SK-N-SH (cell line): ENCODE results near the gene CCAR1. TPM values are rescaled to one million over a fixed set of nuclear protein-coding genes. Genes with fewer than 3 reads are reported as not detected.

Source experiments
- CTCF ChIA-PET: fragments of 300-600, 350-600 bp; formaldehyde crosslinking; extraction: SDS; loops from one replicate; lab custom pipeline; 2021; lab: Yijun Ruan, JAX
- POLR2A ChIA-PET: fragments of 350-600 bp; sonication (Branson Sonifier 250); formaldehyde crosslinking; extraction: SDS; loops from one replicate; lab custom pipeline; 2020; ENCODE audit warnings: antibody characterized with exemption, inconsistent platforms; lab: Yijun Ruan, JAX
- DNase-seq: peaks from one replicate; pipeline ENCODE4 v3.0.0; 2012
- H2AFZ ChIP-seq: fragments of 200-600 bp; sonication (generic); 2 replicates; pipeline ENCODE4 v1.8.1; 2016; ENCODE audit warnings: antibody characterized with exemption, mild to moderate bottlenecking, low read depth
- H3F3A ChIP-seq: fragments of 200-600 bp; sonication (generic); replicated peaks from 2 replicates; pipeline ENCODE3; 2016; ENCODE audit warnings: antibody characterized with exemption, mild to moderate bottlenecking; ENCODE audit not compliant: insufficient read depth
- H3K27ac ChIP-seq, 2 experiments: fragments of 200-500 bp in 1 of 2; fragments of 200-600 bp in 1 of 2; sonication (Bioruptor generic) in 1 of 2; sonication (generic), shearing (Covaris generic) in 1 of 2; 2 replicates each; pipeline versions ENCODE4 v1.5.1 to v1.6.1; 2014 to 2016; ENCODE audit warnings: low read depth in 2 of 2, inconsistent platforms in 1 of 2, low read length in 1 of 2, mild to moderate bottlenecking in 1 of 2, mixed read lengths in 1 of 2
- H3K27me3 ChIP-seq: fragments of 200-600 bp; sonication (generic), shearing (Covaris generic); 2 replicates; pipeline ENCODE4 v1.6.1; 2016; ENCODE audit warnings: mixed run types; ENCODE audit not compliant: insufficient read depth
- H3K36me3 ChIP-seq, 2 experiments: fragments of 200-500 bp in 1 of 2; fragments of 200-600 bp in 1 of 2; sonication (Bioruptor generic) in 1 of 2; sonication (generic) in 1 of 2; replicated peaks in 1 of 2; 2 replicates each; pipeline versions ENCODE3 to v1.5.1; 2014 to 2016; ENCODE audit warnings: low read length in 1 of 2, mild to moderate bottlenecking in 1 of 2; ENCODE audit not compliant: insufficient read depth in 2 of 2, control insufficient read depth in 1 of 2
- H3K4me1 ChIP-seq, 2 experiments: fragments of 200-500 bp in 1 of 2; fragments of 200-600 bp in 1 of 2; sonication (Bioruptor generic) in 1 of 2; sonication (generic), shearing (Covaris generic) in 1 of 2; 2 replicates each; pipeline versions ENCODE4 v1.5.1 to v1.6.1; 2014 to 2016; ENCODE audit warnings: low read depth in 1 of 2, low read length in 1 of 2, mixed run types in 1 of 2; ENCODE audit not compliant: insufficient read depth in 2 of 2, control insufficient read depth in 1 of 2
- H3K4me2 ChIP-seq: fragments of 200-600 bp; sonication (generic), shearing (Covaris generic); 2 replicates; pipeline ENCODE4 v1.6.1; 2017; ENCODE audit warnings: mixed run types
- H3K4me3 ChIP-seq, 2 experiments: fragments of 200-500 bp in 1 of 2; fragments of 200-600 bp in 1 of 2; sonication (Bioruptor generic) in 1 of 2; sonication (generic), shearing (Covaris generic) in 1 of 2; 2 replicates each; pipeline versions ENCODE4 v1.5.1 to v1.8.1; 2014 to 2016; ENCODE audit warnings: low read depth in 2 of 2, inconsistent platforms in 1 of 2, low read length in 1 of 2, mild to moderate bottlenecking in 1 of 2, mixed read lengths in 1 of 2, moderate library complexity in 1 of 2
- H3K79me2 ChIP-seq: fragments of 200-600 bp; sonication (generic); 2 replicates; pipeline ENCODE4 v1.8.1; 2017; ENCODE audit warnings: mild to moderate bottlenecking; ENCODE audit not compliant: insufficient read depth
- H3K9ac ChIP-seq: fragments of 200-600 bp; sonication (generic); 2 replicates; pipeline ENCODE4 v1.6.1; 2017; ENCODE audit warnings: mixed run types
- H3K9me2 ChIP-seq: fragments of 200-600 bp; sonication (generic); 2 replicates; pipeline ENCODE4 v1.6.1; 2017; ENCODE audit warnings: mixed run types
- H3K9me3 ChIP-seq: fragments of 200-600 bp; sonication (generic); 2 replicates; pipeline ENCODE4 v1.6.1; 2017; ENCODE audit warnings: mixed run types, mild to moderate bottlenecking, moderate library complexity
- H4K20me1 ChIP-seq: fragments of 200-600 bp; sonication (generic); 2 replicates; pipeline ENCODE4 v1.6.1; 2017; ENCODE audit warnings: mild to moderate bottlenecking, mixed run types; ENCODE audit not compliant: insufficient read depth
- CHD2 ChIP-seq: fragments of 150-350 bp; IDR thresholded peaks from 2 replicates; pipeline ENCODE4 v1.6.1; 2018; ENCODE audit warnings: low read length; ENCODE audit not compliant: partially characterized antibody
- CTCF ChIP-seq: fragments of 200-600 bp; sonication (generic); IDR thresholded peaks from 2 replicates; pipeline ENCODE4 v1.6.1; 2017; ENCODE audit warnings: antibody characterized with exemption, mild to moderate bottlenecking, moderate library complexity
- ELF1 ChIP-seq: IDR thresholded peaks from 2 replicates; pipeline ENCODE4 v1.4.0; 2012
- EP300 ChIP-seq, 2 experiments: IDR thresholded peaks; 2 replicates each; pipeline versions ENCODE4 v1.4.0 to v1.6.1; 2012; ENCODE audit warnings: borderline replicate concordance in 1 of 2, low read depth in 1 of 2, low read length in 1 of 2
- EZH2phosphoT487 ChIP-seq: fragments of 200-600 bp; sonication (generic); IDR thresholded peaks from 2 replicates; pipeline ENCODE4 v1.6.1; 2017; ENCODE audit warnings: low read depth, mixed run types, mild to moderate bottlenecking, antibody characterized with exemption, moderate library complexity, borderline replicate concordance
- FOSL2 ChIP-seq: IDR thresholded peaks from 2 replicates; pipeline ENCODE4 v1.4.0; 2012; ENCODE audit warnings: low read depth, mild to moderate bottlenecking, moderate library complexity, borderline replicate concordance
- FOXM1 ChIP-seq: IDR thresholded peaks from 2 replicates; pipeline ENCODE4 v1.4.0; 2012; ENCODE audit warnings: low read depth, mild to moderate bottlenecking
- GABPA ChIP-seq: IDR thresholded peaks from 2 replicates; pipeline ENCODE4 v1.4.0; 2012; ENCODE audit warnings: low read depth, mild to moderate bottlenecking
- JUND ChIP-seq: IDR thresholded peaks from 2 replicates; pipeline ENCODE4 v1.4.0; 2012
- MAX ChIP-seq: IDR thresholded peaks from 2 replicates; pipeline ENCODE4 v1.4.0; 2012; ENCODE audit warnings: low read depth
- MXI1 ChIP-seq: IDR thresholded peaks from 2 replicates; pipeline ENCODE4 v1.6.1; 2012; ENCODE audit warnings: mild to moderate bottlenecking, low read depth, low read length, improper control_type of control experiment
- NRF1 ChIP-seq: IDR thresholded peaks from 2 replicates; pipeline ENCODE4 v1.6.1; 2012; ENCODE audit warnings: low read depth, mild to moderate bottlenecking, low read length
- POLR2AphosphoS5 ChIP-seq: IDR thresholded peaks from 2 replicates; pipeline ENCODE4 v1.6.1; 2012; ENCODE audit warnings: low read depth, low read length
- RCOR1 ChIP-seq: fragments of 150-350 bp; IDR thresholded peaks from 2 replicates; pipeline ENCODE4 v1.6.1; 2017; ENCODE audit warnings: antibody characterized with exemption, low read length
- TAF1 ChIP-seq: IDR thresholded peaks from 2 replicates; pipeline ENCODE4 v1.6.1; 2012; ENCODE audit warnings: low read depth, mild to moderate bottlenecking, low read length, moderate library complexity, borderline replicate concordance
- TEAD4 ChIP-seq: IDR thresholded peaks from 2 replicates; pipeline ENCODE4 v1.4.0; 2012; ENCODE audit warnings: mild to moderate bottlenecking, borderline replicate concordance; ENCODE audit not compliant: insufficient read depth
- YY1 ChIP-seq: IDR thresholded peaks from 2 replicates; pipeline ENCODE4 v1.4.0; 2012; ENCODE audit warnings: low read depth, mild to moderate bottlenecking
- WGBS: methylation state at CpG from one replicate; pipeline ENCODE4 v1.1.6; 2017; ENCODE audit warnings: low lambda C conversion rate; 5-methylcytosine and 5-hydroxymethylcytosine counted together
- polyA plus RNA-seq, 3 experiments: library from polyadenylated mRNA; depleted of rRNA; stranded (reverse); fragments of >200 nt; gene quantifications; 2 replicates each; pipeline ENCODE4 v1.2.3, GENCODE V29; 2012
- TF ChIP-seq, protein P1 (sequence below): IDR thresholded peaks from 2 replicates; pipeline ENCODE4; 2012
- TF ChIP-seq, protein P2 (sequence below): fragments of 150-350 bp; IDR thresholded peaks from 2 replicates; pipeline ENCODE4 v1.6.1; 2016; ENCODE audit warnings: mild to moderate bottlenecking, low read depth, low read length
- TF ChIP-seq, protein P3 (sequence below): IDR thresholded peaks from 2 replicates; pipeline ENCODE4 v1.4.0; 2012; ENCODE audit warnings: low read depth, borderline replicate concordance

CCAR1 gene
- polyA plus RNA-seq, 1 of the 3 experiments (the other 2 are of a cell fraction): 25.7 TPM

- no peaks in the 10 kb centered on the region for H3K9me2 ChIP-seq
- peaks cover 15% of the 10 kb centered on the region for H3F3A ChIP-seq
- H3K79me2 ChIP-seq: peaks cover 90% of the 10 kb centered on the region
- no peak overlapping the region for H2AFZ ChIP-seq
- H3K27ac ChIP-seq: no peak overlapping the region
- POLR2A ChIA-PET: no interaction called here
- WGBS: 94% methylated on average over 14 of the region's 14 CpGs
- no peak for DNase-seq
- H3K4me3 ChIP-seq: no peak overlapping the region
- H4K20me1 ChIP-seq: no peaks in the 10 kb centered on the region
- H3K27me3 ChIP-seq: no peaks in the 10 kb centered on the region
- H3K9ac ChIP-seq: no peak overlapping the region
- no peaks in the 10 kb centered on the region for H3K9me3 ChIP-seq
- peaks cover 4 to 5% of the 10 kb centered on the region in 2 experiments; a peak in 1 of 4 replicates for H3K4me1 ChIP-seq
- no peak overlapping the region for H3K4me2 ChIP-seq
- TF ChIP-seq MAX (no peak), CHD2 (no peak), FOXM1 (no peak), MXI1 (no peak), EP300 (IDR thresholded peaks at IDR 0.05; ENCODE audit: borderline replicate concordance in 1 of 2, low read depth in 1 of 2, low read length in 1 of 2) (no peak), ELF1 (no peak)
- CTCF ChIA-PET: interaction anchor here (1.0 kb wide), 1 partner anchor 173 kb away, joined by 3 read pairs; no protein-coding TSS in a partner anchor
- peaks cover 12 to 64% of the 10 kb centered on the region in 2 experiments for H3K36me3 ChIP-seq
Observed at GRCh38 chr10:68725016-68725415, 4.0 kb downstream of the CCAR1 start.

- POLR2A ChIA-PET: interaction anchor here (0.6 kb wide), 1 partner anchor 245 kb away, joined by 5 read pairs; no protein-coding TSS in a partner anchor
- CTCF ChIA-PET: interaction anchor here (0.7 kb wide), 1 partner anchor 176 kb away, joined by 3 read pairs; no protein-coding TSS in a partner anchor
- TF ChIP-seq YY1 (no peak), MAX (no peak), EZH2phosphoT487 (no peak), GABPA (no peak), NRF1 (no peak), TEAD4 (no peak), CTCF (no peak), MXI1 (no peak), FOSL2 (no peak), RCOR1 (no peak), TAF1 (no peak), JUND (no peak), POLR2AphosphoS5 (no peak), ELF1 (no peak), FOXM1 (no peak)
- TF ChIP-seq, protein P1, sequence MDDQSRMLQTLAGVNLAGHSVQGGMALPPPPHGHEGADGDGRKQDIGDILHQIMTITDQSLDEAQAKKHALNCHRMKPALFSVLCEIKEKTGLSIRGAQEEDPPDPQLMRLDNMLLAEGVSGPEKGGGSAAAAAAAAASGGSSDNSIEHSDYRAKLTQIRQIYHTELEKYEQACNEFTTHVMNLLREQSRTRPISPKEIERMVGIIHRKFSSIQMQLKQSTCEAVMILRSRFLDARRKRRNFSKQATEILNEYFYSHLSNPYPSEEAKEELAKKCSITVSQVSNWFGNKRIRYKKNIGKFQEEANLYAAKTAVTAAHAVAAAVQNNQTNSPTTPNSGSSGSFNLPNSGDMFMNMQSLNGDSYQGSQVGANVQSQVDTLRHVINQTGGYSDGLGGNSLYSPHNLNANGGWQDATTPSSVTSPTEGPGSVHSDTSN: no peak
- TF ChIP-seq, protein P2, sequence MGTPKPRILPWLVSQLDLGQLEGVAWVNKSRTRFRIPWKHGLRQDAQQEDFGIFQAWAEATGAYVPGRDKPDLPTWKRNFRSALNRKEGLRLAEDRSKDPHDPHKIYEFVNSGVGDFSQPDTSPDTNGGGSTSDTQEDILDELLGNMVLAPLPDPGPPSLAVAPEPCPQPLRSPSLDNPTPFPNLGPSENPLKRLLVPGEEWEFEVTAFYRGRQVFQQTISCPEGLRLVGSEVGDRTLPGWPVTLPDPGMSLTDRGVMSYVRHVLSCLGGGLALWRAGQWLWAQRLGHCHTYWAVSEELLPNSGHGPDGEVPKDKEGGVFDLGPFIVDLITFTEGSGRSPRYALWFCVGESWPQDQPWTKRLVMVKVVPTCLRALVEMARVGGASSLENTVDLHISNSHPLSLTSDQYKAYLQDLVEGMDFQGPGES: no peak
- TF ChIP-seq, protein P3, sequence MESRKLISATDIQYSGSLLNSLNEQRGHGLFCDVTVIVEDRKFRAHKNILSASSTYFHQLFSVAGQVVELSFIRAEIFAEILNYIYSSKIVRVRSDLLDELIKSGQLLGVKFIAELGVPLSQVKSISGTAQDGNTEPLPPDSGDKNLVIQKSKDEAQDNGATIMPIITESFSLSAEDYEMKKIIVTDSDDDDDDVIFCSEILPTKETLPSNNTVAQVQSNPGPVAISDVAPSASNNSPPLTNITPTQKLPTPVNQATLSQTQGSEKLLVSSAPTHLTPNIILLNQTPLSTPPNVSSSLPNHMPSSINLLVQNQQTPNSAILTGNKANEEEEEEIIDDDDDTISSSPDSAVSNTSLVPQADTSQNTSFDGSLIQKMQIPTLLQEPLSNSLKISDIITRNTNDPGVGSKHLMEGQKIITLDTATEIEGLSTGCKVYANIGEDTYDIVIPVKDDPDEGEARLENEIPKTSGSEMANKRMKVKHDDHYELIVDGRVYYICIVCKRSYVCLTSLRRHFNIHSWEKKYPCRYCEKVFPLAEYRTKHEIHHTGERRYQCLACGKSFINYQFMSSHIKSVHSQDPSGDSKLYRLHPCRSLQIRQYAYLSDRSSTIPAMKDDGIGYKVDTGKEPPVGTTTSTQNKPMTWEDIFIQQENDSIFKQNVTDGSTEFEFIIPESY: no peak
- Histone ChIP-seq H3K27ac (no peak overlapping the region), H3K4me2 (no peak overlapping the region), H3K36me3 (peaks cover 23 to 82% of the 10 kb centered on the region in 2 experiments), H4K20me1 (0 out of 2 replicates have a peak, but pooled peaks cover 2% of the 10 kb centered on the region), H3K9me2 (no peaks in the 10 kb centered on the region), H3K4me1 (peaks cover 4 to 5% of the 10 kb centered on the region in 2 experiments; a peak in 1 of 4 replicates), H3K27me3 (no peaks in the 10 kb centered on the region), H3K79me2 (peaks cover 99% of the 10 kb centered on the region), H3K4me3 (no peak overlapping the region), H2AFZ (no peak overlapping the region), H3K9ac (no peak overlapping the region), H3K9me3 (no peaks in the 10 kb centered on the region), H3F3A (peaks cover 9% of the 10 kb centered on the region)
- no peak for DNase-seq
- 98% methylated on average over 9 of the region's 9 CpGs for WGBS
Observed at GRCh38 chr10:68727146-68727545, 6.1 kb downstream of the CCAR1 start.
